Measurements from ENCODE around the gene GAS2.

The GAS2 gene

DNA sequence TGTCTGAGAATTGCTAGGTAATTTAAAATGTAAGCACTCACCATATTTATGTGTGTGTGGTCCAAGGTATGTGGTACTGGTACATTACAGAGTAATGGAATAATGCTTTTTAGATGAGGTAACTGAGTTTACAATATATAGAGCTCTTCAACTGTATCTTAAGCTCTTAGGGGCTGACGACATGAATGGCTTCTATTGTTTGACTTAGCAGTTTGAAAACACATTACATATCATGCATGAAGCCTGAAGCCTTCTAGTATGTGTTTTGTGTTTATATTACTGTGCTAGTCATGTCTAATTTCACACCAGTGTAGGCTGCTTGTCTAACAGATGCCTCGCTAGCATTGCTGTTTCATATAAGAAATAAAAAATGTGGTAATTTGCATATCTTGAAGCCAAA is 37.2 kb downstream of the GAS2 start:
- DNase-seq: no peak
- no peaks in the 10 kb centered on the region for H3K27me3 ChIP-seq (replicated peaks)
- TF ChIP-seq, protein P1, sequence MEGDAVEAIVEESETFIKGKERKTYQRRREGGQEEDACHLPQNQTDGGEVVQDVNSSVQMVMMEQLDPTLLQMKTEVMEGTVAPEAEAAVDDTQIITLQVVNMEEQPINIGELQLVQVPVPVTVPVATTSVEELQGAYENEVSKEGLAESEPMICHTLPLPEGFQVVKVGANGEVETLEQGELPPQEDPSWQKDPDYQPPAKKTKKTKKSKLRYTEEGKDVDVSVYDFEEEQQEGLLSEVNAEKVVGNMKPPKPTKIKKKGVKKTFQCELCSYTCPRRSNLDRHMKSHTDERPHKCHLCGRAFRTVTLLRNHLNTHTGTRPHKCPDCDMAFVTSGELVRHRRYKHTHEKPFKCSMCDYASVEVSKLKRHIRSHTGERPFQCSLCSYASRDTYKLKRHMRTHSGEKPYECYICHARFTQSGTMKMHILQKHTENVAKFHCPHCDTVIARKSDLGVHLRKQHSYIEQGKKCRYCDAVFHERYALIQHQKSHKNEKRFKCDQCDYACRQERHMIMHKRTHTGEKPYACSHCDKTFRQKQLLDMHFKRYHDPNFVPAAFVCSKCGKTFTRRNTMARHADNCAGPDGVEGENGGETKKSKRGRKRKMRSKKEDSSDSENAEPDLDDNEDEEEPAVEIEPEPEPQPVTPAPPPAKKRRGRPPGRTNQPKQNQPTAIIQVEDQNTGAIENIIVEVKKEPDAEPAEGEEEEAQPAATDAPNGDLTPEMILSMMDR (IDR thresholded peaks at IDR 0.05; ENCODE audit: low read depth, low read length, missing control alignments): no peak
- in situ Hi-C loops (cut with HindIII; ENCODE audit: low pct_ligation_motif_present, low sequenced_read_pairs): no loop called here
- no peaks in the 10 kb centered on the region for H3K36me3 ChIP-seq (replicated peaks)
- no peak overlapping the region for H3K4me3 ChIP-seq (ENCODE audit: low read depth, low read length)
- no peak overlapping the region for H3K27ac ChIP-seq

DNA sequence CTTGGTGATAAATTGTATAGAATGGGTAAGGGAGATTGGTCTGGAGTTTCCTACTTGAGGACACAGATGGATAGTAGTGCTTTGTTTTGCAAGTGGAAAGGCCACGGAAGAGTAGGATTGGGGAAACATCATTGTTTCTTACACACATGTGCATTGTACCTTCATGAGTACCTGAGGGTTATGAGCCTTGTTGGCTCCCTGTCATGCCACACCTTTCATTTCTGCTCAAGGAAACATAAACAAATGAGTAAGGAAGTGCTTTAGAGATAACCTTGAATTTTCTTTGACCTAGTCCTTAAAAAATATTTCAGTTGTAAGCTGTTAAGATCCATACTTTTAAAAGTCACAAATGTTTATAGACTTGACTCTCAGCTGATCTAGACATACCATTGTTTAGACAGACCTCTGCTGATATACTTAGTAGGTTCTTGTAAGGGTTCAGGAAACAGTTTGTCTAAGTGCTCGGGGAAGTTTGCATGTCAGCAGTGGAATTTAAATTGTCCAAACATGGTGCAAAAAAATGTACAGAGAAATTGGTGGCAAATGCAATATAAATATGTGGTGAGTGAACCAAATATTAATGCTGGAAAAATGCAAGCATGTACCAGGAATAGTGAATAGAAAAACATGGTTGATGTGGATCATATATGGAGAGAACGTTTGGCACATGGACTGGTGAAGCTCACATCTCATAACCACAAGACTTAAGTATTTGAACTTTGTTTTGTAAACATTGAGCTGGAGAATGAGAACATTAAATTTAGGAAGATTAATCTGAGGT is 40.9 kb downstream of the GAS2 start:
- DNase-seq: no peak
- H3K36me3 ChIP-seq (replicated peaks): no peaks in the 10 kb centered on the region
- TF ChIP-seq, protein P1 (IDR thresholded peaks at IDR 0.05; ENCODE audit: low read depth, low read length, missing control alignments): no peak
- in situ Hi-C loops (cut with HindIII; ENCODE audit: low pct_ligation_motif_present, low sequenced_read_pairs): no loop called here
- no peak overlapping the region for H3K4me3 ChIP-seq (ENCODE audit: low read depth, low read length)
- no peak overlapping the region for H3K27ac ChIP-seq
- H3K27me3 ChIP-seq (replicated peaks): no peaks in the 10 kb centered on the region

DNA sequence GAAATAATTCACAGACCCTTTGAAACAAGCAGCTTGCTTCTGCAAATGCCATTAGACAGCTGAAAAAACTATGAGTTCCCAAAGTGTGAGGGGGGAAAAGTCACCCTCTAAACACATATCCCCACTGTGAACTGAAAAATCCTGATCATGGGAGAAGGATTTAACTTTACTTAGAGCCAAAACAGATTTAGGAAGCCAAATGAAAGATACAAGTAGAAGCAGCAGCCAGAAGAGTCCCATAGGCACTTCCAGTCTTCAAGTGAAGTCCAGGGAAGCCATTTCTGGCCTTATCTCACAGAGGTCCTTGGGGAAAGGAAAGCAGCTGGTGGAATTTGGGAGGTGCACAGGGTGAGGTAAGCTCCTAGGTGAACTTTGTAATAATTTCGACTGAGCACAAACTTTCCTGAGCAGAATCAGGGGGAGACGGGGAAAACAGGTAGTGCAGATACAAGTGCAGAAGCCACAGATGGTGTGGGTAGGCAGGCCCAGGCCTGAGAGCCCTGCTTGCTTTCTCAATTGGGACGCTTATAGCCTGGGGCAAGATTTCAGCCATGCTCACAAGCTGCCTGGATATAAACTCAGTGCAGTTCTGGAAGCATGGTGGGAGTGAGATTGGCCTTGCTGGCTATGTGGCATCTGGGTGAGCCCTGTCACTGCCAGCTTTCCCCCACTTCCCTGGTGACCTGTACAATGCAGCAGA is 44.8 kb downstream of the GAS2 start:
- H3K4me3 ChIP-seq (ENCODE audit: low read depth, low read length): no peak overlapping the region
- TF ChIP-seq, protein P1 (IDR thresholded peaks at IDR 0.05; ENCODE audit: low read depth, low read length, missing control alignments): no peak

DNA sequence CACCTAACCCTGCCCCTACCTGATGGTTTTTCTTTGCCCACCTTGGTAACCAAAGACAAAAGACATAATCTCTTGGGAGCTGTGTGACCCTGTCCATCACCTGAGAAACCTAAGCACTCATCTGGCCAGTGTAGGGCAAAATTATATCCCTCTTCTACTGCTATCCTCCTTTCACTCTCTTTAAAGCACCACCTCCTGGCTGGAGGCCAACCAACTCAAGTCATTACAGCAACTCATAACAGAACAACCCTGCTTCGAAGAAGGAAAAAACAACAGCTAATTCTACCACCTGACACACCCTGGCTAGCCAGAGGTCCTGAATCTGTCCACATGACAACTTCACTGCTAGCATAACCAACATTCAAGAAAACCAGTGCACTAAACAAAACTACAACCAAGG is 45.5 kb downstream of the GAS2 start:
- in situ Hi-C loops (cut with HindIII; ENCODE audit: low pct_ligation_motif_present, low sequenced_read_pairs): no loop called here
- Histone ChIP-seq H3K36me3 (replicated peaks) (no peaks in the 10 kb centered on the region), H3K4me3 (ENCODE audit: low read depth, low read length) (no peak overlapping the region), H3K27ac (no peak overlapping the region), H3K27me3 (replicated peaks) (no peaks in the 10 kb centered on the region)
- no peak for DNase-seq
- TF ChIP-seq, protein P1 (IDR thresholded peaks at IDR 0.05; ENCODE audit: low read depth, low read length, missing control alignments): no peak

More for the DNA sequence above, 44.8 kb downstream of the GAS2 start:
- H3K36me3 ChIP-seq (replicated peaks): no peaks in the 10 kb centered on the region
- in situ Hi-C loops (cut with HindIII; ENCODE audit: low pct_ligation_motif_present, low sequenced_read_pairs): no loop called here
- no peak overlapping the region for H3K27ac ChIP-seq
- H3K27me3 ChIP-seq (replicated peaks): no peaks in the 10 kb centered on the region
- no peak for DNase-seq

DNA sequence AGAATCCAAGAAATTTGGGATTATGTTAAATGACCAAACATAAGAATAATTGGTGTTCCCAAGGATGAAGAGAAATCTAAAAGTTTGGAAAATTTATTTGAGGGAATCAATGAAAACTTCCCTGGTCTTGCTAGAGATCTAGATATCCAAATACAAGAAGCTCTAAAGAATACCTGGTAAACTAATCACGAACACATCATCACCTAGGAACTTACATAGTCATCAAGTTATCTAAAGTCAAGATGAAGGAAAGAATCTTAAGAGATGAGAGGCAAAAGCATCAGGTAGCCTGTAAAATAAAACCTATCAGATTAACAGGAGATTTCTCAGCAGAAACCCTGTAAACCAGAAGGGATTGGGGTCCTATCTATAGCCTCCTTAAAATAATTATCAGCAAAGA is 46.9 kb downstream of the GAS2 start:
- no peaks in the 10 kb centered on the region for H3K36me3 ChIP-seq (replicated peaks)
- no peaks in the 10 kb centered on the region for H3K27me3 ChIP-seq (replicated peaks)
- in situ Hi-C loops (cut with HindIII; ENCODE audit: low pct_ligation_motif_present, low sequenced_read_pairs): no loop called here
- H3K4me3 ChIP-seq (ENCODE audit: low read depth, low read length): no peak overlapping the region
- DNase-seq: no peak
- TF ChIP-seq, protein P1 (IDR thresholded peaks at IDR 0.05; ENCODE audit: low read depth, low read length, missing control alignments): no peak
- H3K27ac ChIP-seq: no peak overlapping the region

Data from brain microvascular endothelial cell (primary cell).